Measurements from ENCODE around the gene PDCL2. TPM values are rescaled to one million over a fixed set of nuclear protein-coding genes. Genes with fewer than 3 reads are reported as not detected.

The PDCL2 gene
- total RNA-seq, 1 experiment from 2014 or later: not detected

GRCh38 chr4:55578341-55579010, 13.6 kb downstream of the PDCL2 start:
- H3K36me3 Mint-ChIP-seq (ENCODE audit: insufficient read depth in 1 of 3, low read depth in 3 of 3): peaks cover 18 to 34% (median 26%) of the 10 kb centered on the region in 3 experiments

More at GRCh38 chr4:55578341-55579010, 13.6 kb downstream of the PDCL2 start:
- Histone ChIP-seq H3T11ph (ENCODE audit: low read length) (no peak overlapping the region), H4K20me1 (ENCODE audit: control insufficient read depth, insufficient read depth, insufficient read length) (no peaks in the 10 kb centered on the region), H2BK20ac (ENCODE audit: low read depth, low read length, poor library complexity, severe bottlenecking) (no peak overlapping the region), H4K91ac (ENCODE audit: insufficient read length, low read depth, low read length) (no peak overlapping the region), H3K56ac (ENCODE audit: insufficient read length, low read depth, low read length) (no peak overlapping the region), H2BK5ac (ENCODE audit: insufficient read length, low read length) (no peak overlapping the region), H3K27ac (ENCODE audit: insufficient read length, low read depth, low read length) (no peak overlapping the region), H3K23ac (ENCODE audit: insufficient read length, low read depth, low read length) (no peak overlapping the region), H3K18ac (ENCODE audit: insufficient read length, low read depth, low read length) (no peak overlapping the region), H3K79me2 (ENCODE audit: insufficient read depth, low read length) (no peaks in the 10 kb centered on the region), H3K9me3 (ENCODE audit: control insufficient read depth, low read depth, low read length) (peaks cover 8% of the 10 kb centered on the region), H4K8ac (replicated peaks; ENCODE audit: insufficient read length, low read depth, low read length) (no peak overlapping the region), H3K4me1 (ENCODE audit: insufficient read depth, low read length) (no peaks in the 10 kb centered on the region), H2BK12ac (ENCODE audit: insufficient read length, low read depth, low read length) (no peak overlapping the region), H2BK15ac (ENCODE audit: low read depth, low read length) (no peak overlapping the region), H3K79me1 (ENCODE audit: insufficient read depth, low read depth, low read length, poor library complexity, severe bottlenecking) (no peaks in the 10 kb centered on the region), H4K5ac (ENCODE audit: insufficient read length, low read depth, low read length) (no peak overlapping the region), H2AK5ac (ENCODE audit: insufficient read length, low read length) (no peak overlapping the region), H2AFZ (ENCODE audit: low read length) (no peak overlapping the region), H3K4me2 (ENCODE audit: insufficient read depth, insufficient read length, low read length) (no peak overlapping the region), H3K14ac (ENCODE audit: insufficient read depth, low read length) (no peak overlapping the region), H3K27me3 (ENCODE audit: insufficient read depth, low read length) (no peaks in the 10 kb centered on the region), H2BK120ac (ENCODE audit: low read depth, low read length, poor library complexity, severe bottlenecking) (no peak overlapping the region), H3K4ac (ENCODE audit: low read depth, low read length) (no peak overlapping the region), H3K23me2 (ENCODE audit: insufficient read length, low read depth, low read length, poor library complexity, severe bottlenecking) (no peaks in the 10 kb centered on the region), H3K9ac (ENCODE audit: extremely low read depth, insufficient read length, low read length) (no peak overlapping the region)
- DNase-seq: no peak
- H3K4me1 Mint-ChIP-seq: no peaks in the 10 kb centered on the region
- no peaks in the 10 kb centered on the region for H3K27me3 Mint-ChIP-seq (ENCODE audit: low read depth)
- peaks cover 46 to 48% of the 10 kb centered on the region in 2 experiments for H3K9me3 Mint-ChIP-seq
- no peak overlapping the region for H3K27ac Mint-ChIP-seq
- no peak overlapping the region for H3K4me3 Mint-ChIP-seq
- TF ChIP-seq CTCF (conservative IDR thresholded peaks at IDR 0.05): no peak
